Mammary epithelial cell (primary cell): ENCODE data around the gene ZIC2.

Source experiments
- CTCF ChIP-seq, 2 donors: IDR thresholded peaks in 1 of 2; conservative IDR thresholded peaks in 1 of 2; 2 replicates each; pipeline ENCODE4 v1.5.1; 2011 to 2012; ENCODE audit warnings: inconsistent platforms in 2 of 2, low read length in 2 of 2, mild to moderate bottlenecking in 2 of 2, control low read depth in 1 of 2, low read depth in 1 of 2; ENCODE audit not compliant: insufficient read depth in 1 of 2; ENCODE audit errors: extremely low read depth in 1 of 2
- EZH2 ChIP-seq: IDR thresholded peaks from 2 replicates; pipeline ENCODE4 v1.6.1; 2012; ENCODE audit warnings: low read length, inconsistent platforms, borderline replicate concordance

GRCh38 chr13:99935772-99936171 is 45.8 kb upstream of the ZIC2 start:
- TF ChIP-seq EZH2 (no peak), CTCF (conservative IDR thresholded peaks at IDR 0.05 in 1 of 2, IDR thresholded peaks at IDR 0.05 in 1 of 2; ENCODE audit: extremely low read depth in 1 of 2, insufficient read depth in 1 of 2, low read depth in 1 of 2, low read length in 2 of 2) (no peak)
